GM12878 (cell line): ENCODE measurements around the gene SSC4D. TPM values are rescaled to one million over a fixed set of nuclear protein-coding genes. Genes with fewer than 3 reads are reported as not detected.
A peak's percentile ranks its signal among the peaks of the same experiment; 100 is the strongest.

Source experiments
- BCL11A ChIP-seq: IDR thresholded peaks from 2 replicates; pipeline ENCODE4 v1.6.1; 2011; ENCODE audit warnings: low read depth, low read length
- BHLHE40 ChIP-seq, 2 experiments: fragments of 450-650 bp in 1 of 2; IDR thresholded peaks; 2 replicates each; pipeline ENCODE4 v1.6.1; 2011 to 2017; ENCODE audit warnings: low read depth in 2 of 2, borderline replicate concordance in 1 of 2, improper control_type of control experiment in 1 of 2, low read length in 1 of 2, mild to moderate bottlenecking in 1 of 2
- BRCA1 ChIP-seq: IDR thresholded peaks from 2 replicates; pipeline ENCODE4 v1.6.1; 2011; ENCODE audit warnings: low read depth, low read length, improper control_type of control experiment
- CBFB ChIP-seq: IDR thresholded peaks from 2 replicates; pipeline ENCODE4 v1.6.1; 2016; ENCODE audit warnings: antibody characterized with exemption, low read depth
- DPF2 ChIP-seq: fragments of 450-650 bp; IDR thresholded peaks from 2 replicates; pipeline ENCODE4 v1.6.1; 2017; ENCODE audit warnings: mild to moderate bottlenecking
- E4F1 ChIP-seq: fragments of 450-650 bp; IDR thresholded peaks from 2 replicates; pipeline ENCODE4 v1.6.1; 2018; ENCODE audit warnings: borderline replicate concordance, mild to moderate bottlenecking; ENCODE audit not compliant: partially characterized antibody
- FOXK2 ChIP-seq: fragments of 450-650 bp; IDR thresholded peaks from 2 replicates; pipeline ENCODE4 v1.6.1; 2017; ENCODE audit warnings: mild to moderate bottlenecking, moderate library complexity
- HDAC6 ChIP-seq: fragments of 200-600 bp; sonication (generic); IDR thresholded peaks from one replicate; pipeline ENCODE4 v1.8.0; 2017; ENCODE audit warnings: antibody characterized with exemption; ENCODE audit not compliant: unreplicated experiment
- IKZF2 ChIP-seq, 2 experiments: fragments of 450-650 bp; IDR thresholded peaks; 2 replicates each; pipeline ENCODE4 v1.6.1; 2017; ENCODE audit warnings: mild to moderate bottlenecking in 2 of 2, moderate library complexity in 2 of 2
- MYC ChIP-seq: IDR thresholded peaks from 2 replicates; pipeline ENCODE4 v1.6.1; 2011; ENCODE audit warnings: mild to moderate bottlenecking, low read length, moderate library complexity, inconsistent platforms; ENCODE audit not compliant: insufficient read depth, insufficient replicate concordance, insufficient read length, severe bottlenecking
- NRF1 ChIP-seq: conservative IDR thresholded peaks from 2 replicates; pipeline ENCODE4 v1.6.1; 2011; ENCODE audit warnings: mild to moderate bottlenecking, low read depth, low read length, improper control_type of control experiment
- PAX8 ChIP-seq: fragments of 450-650 bp; IDR thresholded peaks from 2 replicates; pipeline ENCODE4 v1.6.1; 2017; ENCODE audit warnings: mild to moderate bottlenecking, moderate library complexity
- PML ChIP-seq: IDR thresholded peaks from 2 replicates; pipeline ENCODE4 v1.6.1; 2012; ENCODE audit warnings: low read length, inconsistent platforms
- RCOR1 ChIP-seq: conservative IDR thresholded peaks from 2 replicates; pipeline ENCODE4 v1.6.1; 2012; ENCODE audit warnings: low read depth, low read length, improper control_type of control experiment
- RELB ChIP-seq: fragments of 450-650 bp; IDR thresholded peaks from 2 replicates; pipeline ENCODE4 v1.6.1; 2017; ENCODE audit warnings: low read depth, mild to moderate bottlenecking, moderate library complexity
- RUNX3 ChIP-seq: IDR thresholded peaks from 2 replicates; pipeline ENCODE4 v1.6.1; 2012; ENCODE audit warnings: low read length, inconsistent platforms
- SIN3A ChIP-seq: IDR thresholded peaks from 2 replicates; pipeline ENCODE4 v1.6.1; 2012; ENCODE audit warnings: low read depth, low read length, improper control_type of control experiment
- SPI1 ChIP-seq: IDR thresholded peaks from 2 replicates; pipeline ENCODE4 v1.6.1; 2011; ENCODE audit warnings: low read depth, mild to moderate bottlenecking, low read length, moderate library complexity, borderline replicate concordance; ENCODE audit not compliant: insufficient read depth
- SRF ChIP-seq, 2 experiments: IDR thresholded peaks; 2 replicates each; pipeline ENCODE4 v1.6.1; 2011; ENCODE audit warnings: low read depth in 2 of 2, low read length in 2 of 2, mild to moderate bottlenecking in 1 of 2, moderate library complexity in 1 of 2
- TCF12 ChIP-seq: IDR thresholded peaks from 2 replicates; pipeline ENCODE4 v1.6.1; 2011; ENCODE audit warnings: low read depth, mild to moderate bottlenecking, low read length
- ZNF217 ChIP-seq: fragments of 450-650 bp; IDR thresholded peaks from 2 replicates; pipeline ENCODE4 v1.6.1; 2017; ENCODE audit warnings: antibody characterized with exemption, mild to moderate bottlenecking
- ZNF274 ChIP-seq: IDR thresholded peaks from one replicate; pipeline ENCODE4 v1.8.0; 2011; ENCODE audit not compliant: insufficient read length, insufficient read depth
- polyA plus RNA-seq, 11 experiments: library from polyadenylated mRNA; depleted of rRNA in 4 of 11; unstranded in 6 of 11; stranded (reverse) in 5 of 11; fragments of >200 nt; fragmentation: Nextera tagmentation in 4 of 11; fragmentation: Illumina TruSeq in 1 of 11; extraction: Ambion mirVana in 4 of 11; extraction: Trizol in 1 of 11; gene quantifications; 1 replicate in 1 of 11; 2 replicates in 10 of 11; pipeline versions ENCODE4 v1.2.1 to v1.2.3, GENCODE V29; 2011 to 2016; ENCODE audit warnings: inconsistent platforms in 2 of 11, missing spikeins in 2 of 11, low read depth in 1 of 11
- total RNA-seq, 4 experiments: library from RNA; depleted of rRNA in 3 of 4; stranded (reverse); fragments of >200 nt in 3 of 4; fragmentation: Illumina TruSeq in 1 of 4; extraction: Trizol in 1 of 4; gene quantifications; 2 replicates each; pipeline versions ENCODE4 v1.2.1 to v1.2.3, GENCODE V29; 2013 to 2021

The SSC4D gene
- total and polyA plus RNA-seq, 10 of the 15 experiments (the other 5 are each of a cell fraction or from before 2014, with no cell fraction given) = 0.08 to 0.79 (median 0.25) TPM; not detected in 1

- TF ChIP-seq RELB (peak; percentile 59; the same call in 1 of the 2 replicates), RUNX3 (no peak; the same call in none of the 2 replicates), NRF1 (no peak), HDAC6 (no peak), RCOR1 (no peak), FOXK2 (no peak), TCF12 (no peak), SPI1 (peak; percentile 95), DPF2 (no peak), PAX8 (no peak), PML (peak; percentile 12; the same call in 1 of the 2 replicates), CBFB (0 out of 2 replicates have a peak, but pooled peaks have one; percentile 30), SIN3A (no peak; the same call in 1 of the 2 replicates), BRCA1 (no peak), ZNF274 (no peak), SRF (IDR thresholded peaks at IDR 0.05; ENCODE audit: low read depth in 2 of 2, low read length in 2 of 2) (no peak), BHLHE40 (IDR thresholded peaks at IDR 0.05; ENCODE audit: borderline replicate concordance in 1 of 2, low read depth in 2 of 2, low read length in 1 of 2) (peak; percentile 69 to 73; a peak in 3 of 4 replicates), MYC (peak; percentile 69), E4F1 (no peak), IKZF2 (IDR thresholded peaks at IDR 0.05) (peak; percentile 80 to 82), ZNF217 (no peak), BCL11A (no peak)
Observed at GRCh38 chr7:76358011-76358480, 51.5 kb downstream of the SSC4D start (continued).
